ENCODE measurements around the gene GET3. TPM values are rescaled to one million over a fixed set of nuclear protein-coding genes. Genes with fewer than 3 reads are reported as not detected.
A peak's percentile ranks its signal among the peaks of the same experiment; 100 is the strongest.

The GET3 gene
- total and polyA plus RNA-seq, 2 of the 13 experiments (the other 11 are each of a cell fraction or from before 2014, with no cell fraction given): 57.7 to 59.4 TPM

- TF ChIP-seq ZNF572 (CRISPR knock-in tag; IDR thresholded peaks at IDR 0.05) (no peak), MNT (IDR thresholded peaks at IDR 0.05) (no peak), HCFC1 (IDR thresholded peaks at IDR 0.05; ENCODE audit: low read depth, low read length) (no peak), TEAD2 (CRISPR knock-in tag; IDR thresholded peaks at IDR 0.05) (no peak), BORCS8-MEF2B (CRISPR knock-in tag; IDR thresholded peaks at IDR 0.05) (no peak), ZNF724P (CRISPR knock-in tag; IDR thresholded peaks at IDR 0.05; ENCODE audit: borderline replicate concordance) (no peak; the same call in 1 of the 2 replicates), NONO (IDR thresholded peaks at IDR 0.05) (no peak), NONO (CRISPR knock-in tag; conservative IDR thresholded peaks at IDR 0.05) (peak; percentile 59), POLR2AphosphoS2 (IDR thresholded peaks at IDR 0.05; ENCODE audit: low read depth, low read length) (peak; percentile 90), ZNF652 (CRISPR knock-in tag; IDR thresholded peaks at IDR 0.05; ENCODE audit: borderline replicate concordance, low read depth) (no peak), NBN (conservative IDR thresholded peaks at IDR 0.05) (no peak), KDM5B (CRISPR knock-in tag; IDR thresholded peaks at IDR 0.05; ENCODE audit: borderline replicate concordance) (peak; percentile 62; the same call in 1 of the 2 replicates), ZNF510 (CRISPR knock-in tag; IDR thresholded peaks at IDR 0.05; ENCODE audit: low read depth) (no peak), ZSCAN22 (CRISPR knock-in tag; IDR thresholded peaks at IDR 0.05) (peak; percentile 88), TAF15 (IDR thresholded peaks at IDR 0.05; ENCODE audit: low read depth, low read length, poor library complexity, severe bottlenecking) (no peak), PITX1 (CRISPR knock-in tag; IDR thresholded peaks at IDR 0.05) (peak; percentile 22; the same call in 1 of the 2 replicates), HDAC2 (CRISPR knock-in tag; IDR thresholded peaks at IDR 0.05) (peak; percentile 15; the same call in 1 of the 2 replicates), ZNF367 (CRISPR knock-in tag; IDR thresholded peaks at IDR 0.05; ENCODE audit: borderline replicate concordance) (no peak), THRA (CRISPR knock-in tag; IDR thresholded peaks at IDR 0.05; ENCODE audit: borderline replicate concordance) (peak; percentile 27; the same call in 1 of the 2 replicates), PHF5A (CRISPR knock-in tag; IDR thresholded peaks at IDR 0.05; ENCODE audit: low read depth, unreplicated experiment) (no peak), ZNF747 (CRISPR knock-in tag; IDR thresholded peaks at IDR 0.05; ENCODE audit: borderline replicate concordance) (peak; percentile 68; the same call in 1 of the 2 replicates), SKIL (CRISPR knock-in tag; IDR thresholded peaks at IDR 0.05; ENCODE audit: borderline replicate concordance) (peak; percentile 34; the same call in 1 of the 2 replicates), ZNF143 (CRISPR knock-in tag; IDR thresholded peaks at IDR 0.05) (no peak), MLX (CRISPR knock-in tag; IDR thresholded peaks at IDR 0.05) (no peak), MED13 (CRISPR knock-in tag; IDR thresholded peaks at IDR 0.05) (peak; percentile 28; the same call in 1 of the 2 replicates)
These were observed 56.2 kb downstream of the GET3 start (continued) for GRCh38 chr19:12793290-12794195.

Measured in HepG2 (cell line).